Effector memory CD4-positive, alpha-beta T cell (primary cell): Measurements from ENCODE around the gene KLHL3.

Experiments used
- DNase-seq, 3 donors: peaks; one replicate each; pipeline ENCODE4 v3.0.0-alpha.2; 2020
- H3K27ac ChIP-seq: 2 replicates; pipeline ENCODE4 v1.7.0; 2013; ENCODE audit warnings: mild to moderate bottlenecking, low read length, moderate library complexity; ENCODE audit not compliant: insufficient read depth, poor library complexity, severe bottlenecking
- H3K27me3 ChIP-seq: replicated peaks from 2 replicates; pipeline ENCODE4 v1.7.0; 2013; ENCODE audit warnings: mild to moderate bottlenecking, low read length; ENCODE audit not compliant: insufficient read depth, control insufficient read depth, poor library complexity, severe bottlenecking
- H3K36me3 ChIP-seq: 2 replicates; pipeline ENCODE4 v1.7.0; 2013; ENCODE audit warnings: mild to moderate bottlenecking, low read length, moderate library complexity; ENCODE audit not compliant: control insufficient read depth, insufficient read depth
- H3K4me1 ChIP-seq: 2 replicates; pipeline ENCODE4 v1.7.0; 2013; ENCODE audit warnings: low read length, mild to moderate bottlenecking; ENCODE audit not compliant: control insufficient read depth, insufficient read depth, poor library complexity, severe bottlenecking
- H3K4me3 ChIP-seq: 2 replicates; pipeline ENCODE4 v1.7.0; 2013; ENCODE audit warnings: low read length, low read depth, mild to moderate bottlenecking; ENCODE audit not compliant: insufficient read depth, poor library complexity, severe bottlenecking
- H3K9me3 ChIP-seq: 2 replicates; pipeline ENCODE4 v1.7.0; 2013; ENCODE audit warnings: mild to moderate bottlenecking, low read length, moderate library complexity; ENCODE audit not compliant: control insufficient read depth

KLHL3 gene

GRCh38 chr5:137607771-137608170 is 128.1 kb downstream of the KLHL3 start:
- DNase-seq: no peak
- no peaks in the 10 kb centered on the region for H3K27me3 ChIP-seq
- H3K9me3 ChIP-seq: no peaks in the 10 kb centered on the region
- no peaks in the 10 kb centered on the region for H3K36me3 ChIP-seq
- no peak overlapping the region for H3K4me3 ChIP-seq
- H3K27ac ChIP-seq: no peak overlapping the region
- H3K4me1 ChIP-seq: no peaks in the 10 kb centered on the region

DNA sequence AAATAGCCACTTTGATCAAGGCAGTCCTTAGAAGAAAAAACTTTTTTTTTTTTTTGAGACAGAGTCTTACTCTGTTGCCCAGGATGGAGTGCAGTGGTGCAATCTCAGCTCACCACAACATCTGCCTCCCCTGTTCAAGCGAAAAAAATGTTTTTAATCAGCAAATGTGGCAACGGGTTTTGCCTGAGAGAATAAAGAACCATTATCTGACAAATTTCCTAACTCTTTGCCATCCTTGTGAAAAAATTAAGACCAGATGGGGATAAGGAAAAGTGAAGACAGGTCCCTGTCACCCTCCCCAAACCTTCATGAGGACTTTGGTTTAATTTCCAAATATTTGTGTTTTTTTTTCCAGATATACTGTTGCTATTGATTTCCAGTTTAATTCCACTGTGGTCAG is 129.5 kb downstream of the KLHL3 start:
- H3K36me3 ChIP-seq: no peaks in the 10 kb centered on the region
- H3K4me1 ChIP-seq: no peaks in the 10 kb centered on the region
- no peaks in the 10 kb centered on the region for H3K9me3 ChIP-seq
- no peak overlapping the region for H3K4me3 ChIP-seq
- no peaks in the 10 kb centered on the region for H3K27me3 ChIP-seq
- no peak for DNase-seq
- no peak overlapping the region for H3K27ac ChIP-seq

- no peaks in the 10 kb centered on the region for H3K9me3 ChIP-seq
- H3K27me3 ChIP-seq: no peaks in the 10 kb centered on the region
- no peaks in the 10 kb centered on the region for H3K4me1 ChIP-seq
- H3K27ac ChIP-seq: no peak overlapping the region
- DNase-seq: no peak
- H3K36me3 ChIP-seq: no peaks in the 10 kb centered on the region
- no peak overlapping the region for H3K4me3 ChIP-seq
Measured at GRCh38 chr5:137605411-137605810, 130.5 kb downstream of the KLHL3 start.

DNA sequence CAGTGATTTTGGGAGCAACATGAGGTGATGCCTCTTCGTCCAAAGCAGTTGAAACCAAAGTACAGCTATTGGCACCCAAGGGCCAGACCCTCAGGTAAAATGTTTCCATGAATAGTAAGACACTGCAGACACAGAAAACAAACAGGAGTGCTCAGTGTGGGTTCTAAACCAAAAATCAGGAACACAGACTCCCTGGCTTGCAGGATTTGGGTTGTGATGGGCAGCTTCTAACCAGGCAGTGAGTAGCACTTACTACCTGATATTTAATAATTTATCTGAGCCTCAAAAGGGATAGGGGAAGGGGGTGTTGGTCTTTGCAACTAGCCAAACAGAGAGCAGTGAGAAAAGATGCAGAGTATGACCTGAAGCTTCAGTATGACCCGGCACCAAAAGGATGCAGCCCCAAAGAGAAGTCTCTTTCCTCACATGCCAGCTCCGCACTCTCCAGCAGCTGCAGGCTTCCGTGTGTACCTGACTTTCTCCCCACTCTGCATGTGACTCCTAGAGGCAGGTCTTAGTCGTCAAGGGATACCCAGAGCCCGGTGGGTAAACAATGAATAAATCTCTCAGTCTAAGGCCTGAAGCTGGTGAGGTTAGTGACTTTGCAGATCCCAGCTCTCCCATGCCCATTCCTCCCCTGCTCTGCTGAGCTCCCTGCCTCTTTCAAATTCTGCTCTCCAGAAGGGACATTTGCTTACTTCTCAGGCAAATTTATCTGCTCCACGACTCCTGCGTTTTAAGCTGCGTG is 131.4 kb downstream of the KLHL3 start:
- no peak overlapping the region for H3K4me3 ChIP-seq
- no peaks in the 10 kb centered on the region for H3K9me3 ChIP-seq
- H3K36me3 ChIP-seq: no peaks in the 10 kb centered on the region
- no peak for DNase-seq
- no peak overlapping the region for H3K27ac ChIP-seq
- H3K27me3 ChIP-seq: no peaks in the 10 kb centered on the region
- no peaks in the 10 kb centered on the region for H3K4me1 ChIP-seq

DNA sequence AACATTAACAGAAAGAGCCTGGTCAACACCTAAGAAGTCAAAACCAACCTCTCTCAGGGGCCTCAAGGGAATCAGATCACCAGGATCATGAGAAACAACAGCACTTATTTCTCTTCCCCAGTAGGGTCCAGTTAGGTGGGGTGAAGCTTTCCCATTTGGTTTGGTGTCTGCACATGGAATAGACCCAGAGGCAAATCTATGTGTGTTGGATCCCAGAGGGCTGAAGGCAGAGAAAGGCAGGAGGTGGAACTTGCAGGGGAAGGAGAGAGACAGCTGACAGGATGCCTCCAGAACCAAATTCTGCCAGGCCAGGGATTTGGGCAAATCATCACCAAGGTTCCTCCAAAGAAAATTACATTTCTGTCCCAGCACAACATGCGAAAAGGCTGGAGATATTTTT is 132.0 kb downstream of the KLHL3 start:
- Histone ChIP-seq H3K36me3 (no peaks in the 10 kb centered on the region), H3K9me3 (no peaks in the 10 kb centered on the region), H3K4me3 (no peak overlapping the region), H3K4me1 (no peaks in the 10 kb centered on the region), H3K27ac (no peak overlapping the region), H3K27me3 (no peaks in the 10 kb centered on the region)
- DNase-seq: no peak

DNA sequence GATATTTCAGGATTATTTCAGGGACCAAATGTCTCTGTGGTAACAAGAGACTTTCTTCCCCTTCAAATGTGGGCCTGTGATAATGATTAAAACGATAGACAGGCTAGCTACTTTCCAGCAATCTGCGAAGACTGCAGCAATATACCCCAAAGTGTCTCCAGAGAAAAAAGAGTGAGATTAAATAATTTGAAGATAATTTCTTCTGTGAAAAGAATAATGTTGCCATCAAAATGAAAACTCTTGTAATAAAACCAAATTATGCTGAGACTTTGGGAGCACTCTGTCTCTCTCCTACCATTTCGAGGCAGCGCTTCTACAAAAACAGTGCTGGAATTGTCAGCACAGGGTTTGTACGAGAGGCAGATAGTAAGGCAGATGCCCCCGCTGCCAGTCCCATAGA is 132.5 kb downstream of the KLHL3 start:
- H3K9me3 ChIP-seq: no peaks in the 10 kb centered on the region
- H3K27me3 ChIP-seq: no peaks in the 10 kb centered on the region
- no peaks in the 10 kb centered on the region for H3K4me1 ChIP-seq
- H3K27ac ChIP-seq: no peak overlapping the region
- H3K36me3 ChIP-seq: no peaks in the 10 kb centered on the region
- no peak for DNase-seq
- H3K4me3 ChIP-seq: no peak overlapping the region

- H3K27ac ChIP-seq: no peak overlapping the region
- no peaks in the 10 kb centered on the region for H3K27me3 ChIP-seq
- no peaks in the 10 kb centered on the region for H3K4me1 ChIP-seq
- H3K9me3 ChIP-seq: no peaks in the 10 kb centered on the region
- H3K36me3 ChIP-seq: no peaks in the 10 kb centered on the region
- H3K4me3 ChIP-seq: no peak overlapping the region
- no peak for DNase-seq
Measured at GRCh38 chr5:137602721-137603273, 133.1 kb downstream of the KLHL3 start.

GRCh38 chr5:137600721-137601360 is 135.0 kb downstream of the KLHL3 start:
- no peaks in the 10 kb centered on the region for H3K4me1 ChIP-seq
- no peak overlapping the region for H3K4me3 ChIP-seq
- no peaks in the 10 kb centered on the region for H3K9me3 ChIP-seq
- H3K27ac ChIP-seq: no peak overlapping the region
- no peak for DNase-seq
- no peaks in the 10 kb centered on the region for H3K36me3 ChIP-seq
- no peaks in the 10 kb centered on the region for H3K27me3 ChIP-seq

DNA sequence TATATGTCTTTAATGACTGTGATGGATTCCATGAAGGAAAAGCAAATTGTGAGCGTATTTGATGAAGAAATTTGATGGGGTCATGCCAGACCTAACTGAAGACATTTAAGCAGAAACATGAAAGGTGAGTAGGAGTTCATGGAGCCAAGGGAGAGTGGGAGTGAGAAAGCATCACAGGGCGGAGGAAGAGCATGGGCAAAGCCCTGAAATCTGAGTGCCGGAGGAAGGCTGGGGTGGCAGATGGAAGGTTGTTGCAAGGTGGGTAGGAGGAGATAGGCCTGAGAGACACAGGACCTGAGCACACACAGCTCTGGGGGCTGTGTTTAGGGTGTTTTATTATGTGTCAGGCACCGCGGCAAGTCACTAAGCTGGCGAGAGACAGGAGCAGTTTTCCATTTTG is 136.4 kb downstream of the KLHL3 start:
- H3K4me3 ChIP-seq: no peak overlapping the region
- no peaks in the 10 kb centered on the region for H3K9me3 ChIP-seq
- DNase-seq: no peak
- no peaks in the 10 kb centered on the region for H3K4me1 ChIP-seq
- H3K27me3 ChIP-seq: no peaks in the 10 kb centered on the region
- no peaks in the 10 kb centered on the region for H3K36me3 ChIP-seq
- no peak overlapping the region for H3K27ac ChIP-seq

DNA sequence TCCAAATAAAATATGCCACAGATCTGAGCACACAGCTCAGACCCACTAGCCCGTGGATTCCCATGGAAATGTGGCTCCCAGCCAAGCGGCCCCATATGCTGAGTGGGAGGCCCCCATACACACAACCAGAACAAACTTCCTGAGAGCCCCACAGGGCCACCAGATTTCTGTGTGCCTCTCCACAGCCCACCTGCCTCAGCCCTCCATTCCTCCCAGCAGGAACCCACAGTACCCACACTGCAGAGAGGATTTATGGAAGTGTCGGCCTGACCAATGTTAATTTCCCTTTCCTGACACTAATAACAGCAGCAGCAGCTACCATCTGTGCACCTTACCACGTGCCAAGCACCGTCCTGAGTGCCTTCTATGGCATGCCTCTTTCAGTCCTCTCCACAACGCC is 137.5 kb downstream of the KLHL3 start:
- Histone ChIP-seq H3K4me1 (no peaks in the 10 kb centered on the region), H3K27ac (no peak overlapping the region), H3K4me3 (no peak overlapping the region), H3K36me3 (no peaks in the 10 kb centered on the region), H3K27me3 (no peaks in the 10 kb centered on the region), H3K9me3 (no peaks in the 10 kb centered on the region)
- no peak for DNase-seq
